Neural crest cell (in vitro differentiated cells): Measurements from ENCODE around the gene TRIM10. TPM values are rescaled to one million over a fixed set of nuclear protein-coding genes. Genes with fewer than 3 reads are reported as not detected.
"Not testable (repeated sequence)": the region's sequence is repeated elsewhere in the genome, so short reads cannot be mapped to it uniquely, and the experiment has no call there.

Experiments used
- DNase-seq: peaks from one replicate; pipeline ENCODE4 v3.0.0; 2021; ENCODE audit warnings: low read depth, mixed read lengths, low spot score
- H3K27ac Mint-ChIP-seq: one replicate; pipeline ENCODE4 v1.8.0; 2021; ENCODE audit warnings: mild to moderate bottlenecking, mixed read lengths; ENCODE audit not compliant: unreplicated experiment
- H3K27me3 Mint-ChIP-seq: 2 replicates; pipeline ENCODE4 v1.8.0; 2021; ENCODE audit warnings: low read depth, mild to moderate bottlenecking, mixed read lengths
- H3K36me3 Mint-ChIP-seq: 2 replicates; pipeline ENCODE4 v1.8.0; 2021; ENCODE audit warnings: low read depth, mild to moderate bottlenecking, mixed read lengths
- H3K4me1 Mint-ChIP-seq: 2 replicates; pipeline ENCODE4 v1.8.0; 2021; ENCODE audit warnings: mixed read lengths
- H3K4me3 Mint-ChIP-seq: one replicate; pipeline ENCODE4 v1.8.0; 2021; ENCODE audit warnings: mild to moderate bottlenecking, mixed read lengths
- H3K9me3 Mint-ChIP-seq: 2 replicates; pipeline ENCODE4 v1.8.0; 2021; ENCODE audit warnings: mixed read lengths
- CTCF ChIP-seq: fragments of 200-600 bp; sonication (generic); conservative IDR thresholded peaks from 2 replicates; pipeline ENCODE4 v1.5.0; 2021; ENCODE audit warnings: antibody characterized with exemption, mild to moderate bottlenecking
- total RNA-seq: library from RNA; stranded (reverse); gene quantifications from 2 replicates; pipeline ENCODE4 v1.2.1, GENCODE V29; 2021

The TRIM10 gene
- total RNA-seq, 1 donor from 2014 or later = not detected

GRCh38 chr6:30147096-30147495 lies 13.9 kb downstream of the TRIM10 start:
- no peak overlapping the region for H3K27ac Mint-ChIP-seq
- H3K4me1 Mint-ChIP-seq = no peaks in the 10 kb centered on the region
- H3K36me3 Mint-ChIP-seq = no peaks in the 10 kb centered on the region
- H3K27me3 Mint-ChIP-seq = peaks cover 58% of the 10 kb centered on the region
- H3K9me3 Mint-ChIP-seq = no peaks in the 10 kb centered on the region
- TF ChIP-seq CTCF = no peak
- H3K4me3 Mint-ChIP-seq = no peak overlapping the region
- DNase-seq = no peak

- no peaks in the 10 kb centered on the region for H3K36me3 Mint-ChIP-seq
- H3K27me3 Mint-ChIP-seq = peaks cover 64% of the 10 kb centered on the region
These were observed 15.2 kb downstream of the TRIM10 start for GRCh38 chr6:30145818-30146217.

GRCh38 chr6:30144811-30145210 lies 16.2 kb downstream of the TRIM10 start:
- DNase-seq = no peak
- no peaks in the 10 kb centered on the region for H3K9me3 Mint-ChIP-seq
- no peaks in the 10 kb centered on the region for H3K36me3 Mint-ChIP-seq
- no peak for TF ChIP-seq CTCF
- peaks cover 66% of the 10 kb centered on the region for H3K27me3 Mint-ChIP-seq
- no peaks in the 10 kb centered on the region for H3K4me1 Mint-ChIP-seq
- H3K4me3 Mint-ChIP-seq = no peak overlapping the region
- no peak overlapping the region for H3K27ac Mint-ChIP-seq

More at GRCh38 chr6:30145818-30146217, 15.2 kb downstream of the TRIM10 start:
- H3K9me3 Mint-ChIP-seq = no peaks in the 10 kb centered on the region
- H3K4me3 Mint-ChIP-seq = no peak overlapping the region
- no peak for DNase-seq
- TF ChIP-seq CTCF = no peak
- H3K4me1 Mint-ChIP-seq = no peaks in the 10 kb centered on the region
- H3K27ac Mint-ChIP-seq = no peak overlapping the region

- Mint-ChIP-seq H3K27me3 (peaks cover 68% of the 10 kb centered on the region), H3K27ac (no peak overlapping the region), H3K36me3 (no peaks in the 10 kb centered on the region), H3K9me3 (no peaks in the 10 kb centered on the region), H3K4me3 (no peak overlapping the region), H3K4me1 (no peaks in the 10 kb centered on the region)
- TF ChIP-seq CTCF = no peak
- DNase-seq = no peak
These were observed 17.2 kb downstream of the TRIM10 start for GRCh38 chr6:30143780-30144179.

- no peak for TF ChIP-seq CTCF
- peaks cover 72% of the 10 kb centered on the region for H3K27me3 Mint-ChIP-seq
- no peak for DNase-seq
- no peaks in the 10 kb centered on the region for H3K36me3 Mint-ChIP-seq
- H3K4me1 Mint-ChIP-seq = no peaks in the 10 kb centered on the region
- H3K9me3 Mint-ChIP-seq = no peaks in the 10 kb centered on the region
- H3K4me3 Mint-ChIP-seq = no peak overlapping the region
- no peak overlapping the region for H3K27ac Mint-ChIP-seq
These were observed 18.3 kb downstream of the TRIM10 start for GRCh38 chr6:30142665-30143064.

- H3K27ac Mint-ChIP-seq, H3K4me1 Mint-ChIP-seq, H3K36me3 Mint-ChIP-seq, H3K9me3 Mint-ChIP-seq, DNase-seq, H3K4me3 Mint-ChIP-seq: not testable (repeated sequence)
- H3K27me3 Mint-ChIP-seq = peaks cover 82% of the 10 kb centered on the region
These were observed 20.8 kb downstream of the TRIM10 start for GRCh38 chr6:30140240-30140639.
